Smooth muscle cell (in vitro differentiated cells): ENCODE measurements around the gene VEZF1. TPM values are rescaled to one million over a fixed set of nuclear protein-coding genes. Genes with fewer than 3 reads are reported as not detected.
A peak's percentile ranks its signal among the peaks of the same experiment; 100 is the strongest.

Experiments used
- DNase-seq: peaks from one replicate; lab custom pipeline; 2025; ENCODE audit not compliant: unreplicated experiment; lab: John Stamatoyannopoulos, UW
- H2AFZ ChIP-seq: fragments of 200-600 bp; sonication (generic); 2 replicates; pipeline ENCODE4 v1.6.0; 2016; ENCODE audit warnings: antibody characterized with exemption, low read depth, mild to moderate bottlenecking
- H3F3A ChIP-seq: fragments of 200-600 bp; sonication (generic); 2 replicates; pipeline ENCODE4 v1.6.0; 2017; ENCODE audit warnings: antibody characterized with exemption, low read depth
- H3K27ac ChIP-seq: fragments of 200-600 bp; sonication (generic); 2 replicates; pipeline ENCODE4 v1.5.1; 2016; ENCODE audit warnings: low read depth, mild to moderate bottlenecking
- H3K27me3 ChIP-seq: fragments of 200-600 bp; sonication (generic); 2 replicates; pipeline ENCODE4 v1.6.1; 2016; ENCODE audit warnings: low read depth, mild to moderate bottlenecking
- H3K36me3 ChIP-seq: fragments of 200-600 bp; sonication (generic); 2 replicates; pipeline ENCODE4 v1.5.1; 2016; ENCODE audit warnings: low read depth
- H3K4me1 ChIP-seq: fragments of 200-600 bp; sonication (generic); 2 replicates; pipeline ENCODE4 v1.5.1; 2016; ENCODE audit warnings: low read depth
- H3K4me2 ChIP-seq: fragments of 200-600 bp; sonication (generic); 2 replicates; pipeline ENCODE4 v1.6.0; 2016; ENCODE audit warnings: mild to moderate bottlenecking
- H3K4me3 ChIP-seq: fragments of 200-600 bp; sonication (generic); 2 replicates; pipeline ENCODE4 v1.5.1; 2016; ENCODE audit warnings: mild to moderate bottlenecking
- H3K79me2 ChIP-seq: fragments of 200-600 bp; sonication (generic); 2 replicates; pipeline ENCODE4 v1.6.0; 2016; ENCODE audit warnings: low read depth, mild to moderate bottlenecking
- H3K9ac ChIP-seq: fragments of 200-600 bp; sonication (generic); 2 replicates; pipeline ENCODE4 v1.6.0; 2016; ENCODE audit warnings: low read depth
- H3K9me3 ChIP-seq: fragments of 200-600 bp; sonication (generic); replicated peaks from 2 replicates; pipeline ENCODE4 v1.5.1; 2016; ENCODE audit warnings: low read depth
- H4K20me1 ChIP-seq: fragments of 200-600 bp; sonication (generic); 2 replicates; pipeline ENCODE4 v1.6.0; 2016; ENCODE audit warnings: low read depth
- WGBS: methylation state at CpG from one replicate; pipeline ENCODE4 v1.1.7; 2016; ENCODE audit warnings: low lambda C conversion rate; 5-methylcytosine and 5-hydroxymethylcytosine counted together
- polyA plus RNA-seq: library from polyadenylated mRNA; unstranded; fragments of >200 nt; fragmentation: Nextera tagmentation; extraction: Ambion mirVana; gene quantifications from 2 replicates; pipeline ENCODE4 v1.2.1, GENCODE V29; 2016
- total RNA-seq: library from RNA; depleted of rRNA; stranded (reverse); fragments of >200 nt; gene quantifications from 2 replicates; pipeline ENCODE4 v1.2.3, GENCODE V29; 2014
- TF ChIP-seq, protein P1 (sequence below): fragments of 200-600 bp; sonication (generic); IDR thresholded peaks from 2 replicates; pipeline ENCODE4 v1.5.1; 2017; ENCODE audit warnings: borderline replicate concordance, mild to moderate bottlenecking, antibody characterized with exemption; ENCODE audit not compliant: insufficient read depth, poor library complexity, severe bottlenecking

Gene VEZF1
- total and polyA plus RNA-seq, 2 experiments from 2014 or later: 25.3 to 61.8 TPM

DNA sequence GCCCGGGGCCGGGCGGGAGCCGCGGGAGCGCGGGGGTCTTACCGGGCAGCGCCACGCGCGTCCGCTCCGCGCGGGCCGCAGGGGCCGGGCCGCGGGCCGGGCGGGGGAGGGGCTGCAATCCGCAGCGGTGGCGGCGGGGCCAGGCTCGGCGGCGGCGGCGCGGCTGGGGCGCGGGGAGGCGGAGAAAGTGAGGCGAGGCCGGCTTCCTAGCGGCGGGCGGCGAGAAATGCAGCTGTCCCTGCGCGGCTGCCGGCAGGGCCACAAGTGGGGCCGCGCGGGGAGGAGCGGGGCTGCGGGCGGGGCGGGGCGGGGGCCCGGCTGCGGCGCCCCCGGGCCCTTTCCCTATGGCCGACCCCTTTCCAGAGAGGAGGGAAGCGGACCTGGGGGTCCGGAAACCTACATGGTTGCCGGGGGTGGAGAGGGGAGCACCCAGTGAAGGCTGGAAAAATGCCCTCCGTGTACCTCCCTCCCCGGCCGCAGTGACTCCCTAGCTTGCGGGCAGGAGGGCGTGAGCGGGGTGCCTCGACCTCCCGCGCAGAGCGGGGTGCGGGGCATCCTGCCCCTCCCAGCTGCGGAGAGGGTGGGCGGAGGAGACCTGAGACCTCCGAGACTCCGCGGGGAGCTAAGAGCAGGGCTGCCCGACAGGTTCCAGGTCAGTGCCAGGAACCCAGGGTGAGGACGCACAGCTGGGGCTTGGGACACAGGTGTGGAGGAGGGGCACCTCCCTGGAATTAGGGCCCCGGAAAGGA, 32.7 kb downstream of the VEZF1 start, which contains the start of gene CUEDC1:
Gene CUEDC1 (minus strand): TSS at position 230 of the 749 bp plus-strand sequence. CDS start 69,848 bp downstream, outside the sequence.
- peak within 1 kb of the TSS; percentile 75 for H3K4me3 ChIP-seq
- TF ChIP-seq, protein P1, sequence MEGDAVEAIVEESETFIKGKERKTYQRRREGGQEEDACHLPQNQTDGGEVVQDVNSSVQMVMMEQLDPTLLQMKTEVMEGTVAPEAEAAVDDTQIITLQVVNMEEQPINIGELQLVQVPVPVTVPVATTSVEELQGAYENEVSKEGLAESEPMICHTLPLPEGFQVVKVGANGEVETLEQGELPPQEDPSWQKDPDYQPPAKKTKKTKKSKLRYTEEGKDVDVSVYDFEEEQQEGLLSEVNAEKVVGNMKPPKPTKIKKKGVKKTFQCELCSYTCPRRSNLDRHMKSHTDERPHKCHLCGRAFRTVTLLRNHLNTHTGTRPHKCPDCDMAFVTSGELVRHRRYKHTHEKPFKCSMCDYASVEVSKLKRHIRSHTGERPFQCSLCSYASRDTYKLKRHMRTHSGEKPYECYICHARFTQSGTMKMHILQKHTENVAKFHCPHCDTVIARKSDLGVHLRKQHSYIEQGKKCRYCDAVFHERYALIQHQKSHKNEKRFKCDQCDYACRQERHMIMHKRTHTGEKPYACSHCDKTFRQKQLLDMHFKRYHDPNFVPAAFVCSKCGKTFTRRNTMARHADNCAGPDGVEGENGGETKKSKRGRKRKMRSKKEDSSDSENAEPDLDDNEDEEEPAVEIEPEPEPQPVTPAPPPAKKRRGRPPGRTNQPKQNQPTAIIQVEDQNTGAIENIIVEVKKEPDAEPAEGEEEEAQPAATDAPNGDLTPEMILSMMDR: no peak
- no peaks in the 10 kb centered on the region for H3K27me3 ChIP-seq
- peak; percentile 33 for DNase-seq
- H3K9ac ChIP-seq: peak within 1 kb of the TSS; percentile 73
- H3F3A ChIP-seq: peaks cover 31% of the 10 kb centered on the region
- peak within 1 kb of the TSS; percentile 94 for H3K4me2 ChIP-seq
- 1% methylated on average over 37 of the region's 79 CpGs for WGBS
- H3K79me2 ChIP-seq: peaks cover 15% of the 10 kb centered on the region
- H3K4me1 ChIP-seq: peaks cover 26% of the 10 kb centered on the region
- H3K27ac ChIP-seq: peak within 1 kb of the TSS; percentile 59
- H4K20me1 ChIP-seq: peaks cover 25% of the 10 kb centered on the region
- no peaks in the 10 kb centered on the region for H3K36me3 ChIP-seq
- peak within 1 kb of the TSS; percentile 63 for H2AFZ ChIP-seq
- no peaks in the 10 kb centered on the region for H3K9me3 ChIP-seq

- peak; percentile 24 for DNase-seq
- Histone ChIP-seq H3K9me3 (no peaks in the 10 kb centered on the region), H3K27me3 (no peaks in the 10 kb centered on the region), H3K4me3 (peak overlapping the region; percentile 75), H3K27ac (peak overlapping the region; percentile 59), H3K9ac (peak overlapping the region; percentile 73), H4K20me1 (peaks cover 25% of the 10 kb centered on the region), H3K4me2 (peak overlapping the region; percentile 93), H2AFZ (no peak overlapping the region), H3K4me1 (peaks cover 26% of the 10 kb centered on the region), H3K79me2 (peaks cover 20% of the 10 kb centered on the region), H3F3A (peaks cover 36% of the 10 kb centered on the region), H3K36me3 (no peaks in the 10 kb centered on the region)
- TF ChIP-seq, protein P1: no peak
- under 1% methylated on average over 15 of the region's 85 CpGs for WGBS
Measured at GRCh38 chr17:57954397-57955182, 33.5 kb downstream of the VEZF1 start.

DNA sequence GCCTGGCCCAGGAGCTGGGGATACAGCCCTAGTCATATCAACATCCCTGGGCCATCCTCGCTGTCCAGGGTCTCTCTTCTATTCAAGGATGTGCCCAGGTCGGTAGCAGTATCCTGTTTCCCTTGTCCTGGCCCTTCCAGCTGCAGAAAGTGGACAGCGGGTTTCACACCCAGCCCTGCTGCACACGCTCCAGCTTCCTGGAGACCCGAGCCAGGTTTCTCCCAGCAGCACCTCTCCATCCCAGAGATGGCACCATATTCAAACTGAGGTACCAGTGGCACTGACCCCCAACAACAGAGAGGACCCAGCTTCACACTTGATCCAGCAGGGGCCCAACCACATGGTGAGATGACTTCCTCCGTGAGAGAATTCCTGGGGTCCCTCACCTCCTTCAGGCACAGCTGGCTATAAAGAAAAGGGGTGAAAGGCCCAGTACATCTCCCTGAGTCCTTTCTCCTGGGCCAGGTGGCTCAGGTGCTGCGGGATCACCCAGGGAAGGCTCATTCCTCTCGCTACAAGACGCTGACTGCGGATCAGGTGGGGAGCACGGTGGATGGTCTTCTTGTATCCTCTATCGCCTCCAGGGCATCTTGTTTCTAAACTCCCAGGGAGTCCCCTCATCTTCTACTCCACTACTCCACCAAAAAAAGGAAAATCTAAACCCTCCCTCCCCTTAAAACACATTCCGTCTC, 34.2 kb downstream of the VEZF1 start:
- H3K4me2 ChIP-seq: peak overlapping the region; percentile 93
- H3K79me2 ChIP-seq: peaks cover 20% of the 10 kb centered on the region
- peak overlapping the region; percentile 73 for H3K9ac ChIP-seq
- H2AFZ ChIP-seq: no peak overlapping the region
- H4K20me1 ChIP-seq: peaks cover 25% of the 10 kb centered on the region
- peaks cover 30% of the 10 kb centered on the region for H3K4me1 ChIP-seq
- H3K36me3 ChIP-seq: no peaks in the 10 kb centered on the region
- WGBS: 59% methylated on average over 13 of the region's 13 CpGs
- DNase-seq: no peak
- H3K27ac ChIP-seq: peak overlapping the region; percentile 59
- H3K9me3 ChIP-seq: no peaks in the 10 kb centered on the region
- H3K4me3 ChIP-seq: peak overlapping the region; percentile 75
- TF ChIP-seq, protein P1: no peak
- no peaks in the 10 kb centered on the region for H3K27me3 ChIP-seq
- peaks cover 42% of the 10 kb centered on the region for H3F3A ChIP-seq
